ENCODE results near the gene FAM120AOS.

DNA sequence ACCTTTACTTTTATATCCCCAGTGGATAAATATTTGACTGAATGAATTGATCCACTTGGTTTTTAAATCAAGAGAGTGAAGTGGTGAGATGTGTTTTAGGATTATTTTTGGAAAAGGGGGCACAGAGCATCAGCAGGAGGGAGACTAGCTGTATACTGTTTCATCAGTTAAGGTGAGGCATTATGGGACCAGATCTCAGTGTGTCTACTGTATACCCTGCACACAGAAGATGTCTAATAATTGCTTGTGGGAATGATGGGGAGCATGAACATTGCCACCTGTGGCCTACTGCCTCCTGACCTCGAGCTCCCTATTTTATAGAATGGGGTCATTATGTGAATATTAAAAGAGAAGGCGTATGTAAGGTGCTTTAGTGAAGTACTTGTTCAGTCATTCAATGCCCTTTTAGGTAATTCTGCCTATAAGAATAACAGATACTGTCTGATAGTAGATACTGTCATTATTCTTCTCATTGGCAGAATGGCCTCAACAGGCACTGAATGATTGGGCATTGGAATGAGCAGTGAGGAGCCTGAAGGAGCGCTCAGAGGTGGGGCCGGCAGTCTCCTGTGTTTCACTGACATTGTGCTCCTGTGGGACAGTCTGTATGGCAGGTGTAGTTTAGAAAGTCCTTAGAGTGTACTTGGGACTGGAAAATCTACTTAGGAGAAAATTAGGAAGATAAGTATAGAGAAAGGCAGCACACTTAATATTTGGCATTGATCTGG lies 47.4 kb upstream of the FAM120AOS start:
- TF ChIP-seq, protein P1, sequence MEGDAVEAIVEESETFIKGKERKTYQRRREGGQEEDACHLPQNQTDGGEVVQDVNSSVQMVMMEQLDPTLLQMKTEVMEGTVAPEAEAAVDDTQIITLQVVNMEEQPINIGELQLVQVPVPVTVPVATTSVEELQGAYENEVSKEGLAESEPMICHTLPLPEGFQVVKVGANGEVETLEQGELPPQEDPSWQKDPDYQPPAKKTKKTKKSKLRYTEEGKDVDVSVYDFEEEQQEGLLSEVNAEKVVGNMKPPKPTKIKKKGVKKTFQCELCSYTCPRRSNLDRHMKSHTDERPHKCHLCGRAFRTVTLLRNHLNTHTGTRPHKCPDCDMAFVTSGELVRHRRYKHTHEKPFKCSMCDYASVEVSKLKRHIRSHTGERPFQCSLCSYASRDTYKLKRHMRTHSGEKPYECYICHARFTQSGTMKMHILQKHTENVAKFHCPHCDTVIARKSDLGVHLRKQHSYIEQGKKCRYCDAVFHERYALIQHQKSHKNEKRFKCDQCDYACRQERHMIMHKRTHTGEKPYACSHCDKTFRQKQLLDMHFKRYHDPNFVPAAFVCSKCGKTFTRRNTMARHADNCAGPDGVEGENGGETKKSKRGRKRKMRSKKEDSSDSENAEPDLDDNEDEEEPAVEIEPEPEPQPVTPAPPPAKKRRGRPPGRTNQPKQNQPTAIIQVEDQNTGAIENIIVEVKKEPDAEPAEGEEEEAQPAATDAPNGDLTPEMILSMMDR (IDR thresholded peaks at IDR 0.05), result no peak
- TF ChIP-seq POLR2AphosphoS5 (IDR thresholded peaks at IDR 0.05), result no peak

All from breast epithelium (tissue), 3 donors.